ENCODE measurements around the gene LILRB3.
"Not testable (repeated sequence)": the region's sequence is repeated elsewhere in the genome, so short reads cannot be mapped to it uniquely, and the experiment has no call there.

DNA sequence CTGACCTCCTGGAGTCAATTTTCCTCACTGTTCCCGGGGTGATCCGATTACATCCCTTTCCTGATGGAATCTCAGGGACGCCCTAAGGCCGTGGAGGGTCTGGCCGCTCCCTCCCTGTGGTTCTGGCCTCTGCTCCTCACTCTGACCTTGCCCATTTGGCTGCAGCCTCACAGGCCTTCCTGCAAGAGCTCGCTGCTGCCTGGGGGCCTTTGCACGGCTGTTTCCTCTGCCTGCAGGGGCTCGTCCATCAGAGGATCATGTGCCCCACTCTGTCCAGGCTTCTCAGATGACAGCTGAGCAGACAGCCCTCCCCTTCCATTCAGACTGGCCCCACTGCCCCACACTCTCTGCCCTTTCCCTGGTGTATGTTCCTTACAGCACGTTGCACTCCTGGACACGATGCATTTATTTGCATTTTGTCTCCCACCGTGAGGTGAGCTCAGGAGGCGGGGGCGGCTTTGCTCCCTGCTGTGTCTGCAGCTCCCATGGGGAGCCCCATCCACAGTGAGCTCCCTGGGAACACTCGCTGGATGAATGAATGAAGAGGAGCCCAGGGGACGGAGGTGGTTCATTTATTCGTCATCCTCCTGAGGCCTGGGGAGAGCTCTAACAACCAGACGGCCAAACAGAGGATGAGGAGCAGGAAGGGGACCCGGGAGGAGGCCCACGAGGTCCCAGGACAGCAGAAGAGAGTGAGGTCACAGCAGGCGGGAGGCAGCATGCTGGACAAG lies 5.1 kb downstream of the LILRB3 start:
- TF ChIP-seq, protein P1, sequence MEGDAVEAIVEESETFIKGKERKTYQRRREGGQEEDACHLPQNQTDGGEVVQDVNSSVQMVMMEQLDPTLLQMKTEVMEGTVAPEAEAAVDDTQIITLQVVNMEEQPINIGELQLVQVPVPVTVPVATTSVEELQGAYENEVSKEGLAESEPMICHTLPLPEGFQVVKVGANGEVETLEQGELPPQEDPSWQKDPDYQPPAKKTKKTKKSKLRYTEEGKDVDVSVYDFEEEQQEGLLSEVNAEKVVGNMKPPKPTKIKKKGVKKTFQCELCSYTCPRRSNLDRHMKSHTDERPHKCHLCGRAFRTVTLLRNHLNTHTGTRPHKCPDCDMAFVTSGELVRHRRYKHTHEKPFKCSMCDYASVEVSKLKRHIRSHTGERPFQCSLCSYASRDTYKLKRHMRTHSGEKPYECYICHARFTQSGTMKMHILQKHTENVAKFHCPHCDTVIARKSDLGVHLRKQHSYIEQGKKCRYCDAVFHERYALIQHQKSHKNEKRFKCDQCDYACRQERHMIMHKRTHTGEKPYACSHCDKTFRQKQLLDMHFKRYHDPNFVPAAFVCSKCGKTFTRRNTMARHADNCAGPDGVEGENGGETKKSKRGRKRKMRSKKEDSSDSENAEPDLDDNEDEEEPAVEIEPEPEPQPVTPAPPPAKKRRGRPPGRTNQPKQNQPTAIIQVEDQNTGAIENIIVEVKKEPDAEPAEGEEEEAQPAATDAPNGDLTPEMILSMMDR (IDR thresholded peaks at IDR 0.05 in 4 of 5, conservative IDR thresholded peaks at IDR 0.05 in 1 of 5), result not testable (repeated sequence)
- not testable (repeated sequence) for TF ChIP-seq POLR2A (IDR thresholded peaks at IDR 0.05)

Measured in gastrocnemius medialis (tissue), 4 donors.